HepG2 (cell line): Measurements from ENCODE around the gene INTS7. TPM values are rescaled to one million over a fixed set of nuclear protein-coding genes. Genes with fewer than 3 reads are reported as not detected.

ENCODE experiments used
- ARID4A ChIP-seq: sonication (generic); formaldehyde crosslinking; IDR thresholded peaks from 2 replicates; pipeline ENCODE4 v1.5.0; 2020; ENCODE audit warnings: mild to moderate bottlenecking, missing genetic modification reagents, borderline replicate concordance
- ARID5B ChIP-seq: IDR thresholded peaks from 2 replicates; pipeline ENCODE4 v1.4.0; 2020; ENCODE audit warnings: mild to moderate bottlenecking, missing genetic modification reagents
- ARNT ChIP-seq: fragments of 450-650 bp; IDR thresholded peaks from 2 replicates; pipeline ENCODE4 v1.6.1; 2017
- ATF7 ChIP-seq, 2 experiments: fragments of 450-650 bp in 1 of 2; sonication (generic) in 1 of 2; formaldehyde crosslinking in 1 of 2; IDR thresholded peaks; 2 replicates each; pipeline versions ENCODE4 v1.4.0 to v1.6.1; 2016 to 2020; ENCODE audit warnings: antibody characterized with exemption in 1 of 2, mild to moderate bottlenecking in 1 of 2, missing genetic modification reagents in 1 of 2
- CENPBD1 ChIP-seq: sonication (generic); formaldehyde crosslinking; IDR thresholded peaks from 2 replicates; pipeline ENCODE4 v1.8.0; 2022; ENCODE audit warnings: missing genetic modification reagents, low read depth, mild to moderate bottlenecking, borderline replicate concordance
- ISL2 ChIP-seq: sonication (generic); formaldehyde crosslinking; IDR thresholded peaks from 2 replicates; pipeline ENCODE4 v1.5.0; 2020; ENCODE audit warnings: missing genetic modification reagents
- KDM2A ChIP-seq: sonication (generic); formaldehyde crosslinking; IDR thresholded peaks from 2 replicates; pipeline ENCODE4 v1.4.0; 2020; ENCODE audit warnings: low read depth, missing genetic modification reagents, borderline replicate concordance
- KDM6A ChIP-seq: IDR thresholded peaks from 2 replicates; pipeline ENCODE4 v1.6.1; 2016; ENCODE audit warnings: low read depth
- MNT ChIP-seq: fragments of 450-650 bp; IDR thresholded peaks from 2 replicates; pipeline ENCODE4 v1.6.1; 2016
- RARA ChIP-seq: IDR thresholded peaks from 2 replicates; pipeline ENCODE4 v1.6.1; 2016; ENCODE audit warnings: missing genetic modification reagents, missing compliant biosample characterization
- SALL1 ChIP-seq: sonication (generic); formaldehyde crosslinking; IDR thresholded peaks from 2 replicates; pipeline ENCODE4 v1.8.0; 2022; ENCODE audit warnings: mild to moderate bottlenecking, missing genetic modification reagents
- SMC3 ChIP-seq: IDR thresholded peaks from 2 replicates; pipeline ENCODE4 v1.6.1; 2011; ENCODE audit warnings: low read length, improper control_type of control experiment
- TARDBP ChIP-seq: sonication (generic); formaldehyde crosslinking; IDR thresholded peaks from 2 replicates; pipeline ENCODE4 v1.8.0; 2022; ENCODE audit warnings: mild to moderate bottlenecking, missing genetic modification reagents
- U2AF1 ChIP-seq: fragments of 200-400 bp; formaldehyde crosslinking; optimal IDR thresholded peaks from 2 replicates; pipeline ENCODE3; 2017; ENCODE audit warnings: mild to moderate bottlenecking, low read depth, low read length
- ZFX ChIP-seq: sonication (generic); formaldehyde crosslinking; IDR thresholded peaks from 2 replicates; pipeline ENCODE4 v1.4.0; 2020; ENCODE audit warnings: mild to moderate bottlenecking, low read depth, missing genetic modification reagents, moderate library complexity
- ZNF567 ChIP-seq: sonication (generic); formaldehyde crosslinking; IDR thresholded peaks from 2 replicates; pipeline ENCODE4 v1.8.1; 2023; ENCODE audit warnings: mild to moderate bottlenecking, missing genetic modification reagents, borderline replicate concordance
- ZNF644 ChIP-seq: IDR thresholded peaks from 2 replicates; pipeline ENCODE4 v1.6.1; 2016; ENCODE audit warnings: low read depth
- ZNF678 ChIP-seq: sonication (generic); formaldehyde crosslinking; IDR thresholded peaks from 2 replicates; pipeline ENCODE4 v1.4.0; 2020; ENCODE audit warnings: mild to moderate bottlenecking, missing genetic modification reagents
- ZNF772 ChIP-seq: sonication (generic); formaldehyde crosslinking; IDR thresholded peaks from 2 replicates; pipeline ENCODE4 v1.5.0; 2020; ENCODE audit warnings: mild to moderate bottlenecking, missing genetic modification reagents
- ZSCAN9 ChIP-seq: IDR thresholded peaks from 2 replicates; pipeline ENCODE4 v1.6.1; 2016; ENCODE audit warnings: borderline replicate concordance
- polyA plus RNA-seq, 8 experiments: library from polyadenylated mRNA; depleted of rRNA in 3 of 8; stranded (reverse) in 7 of 8; unstranded in 1 of 8; fragments of >200 nt; fragmentation: Illumina TruSeq in 4 of 8; extraction: Trizol in 4 of 8; gene quantifications; 2 replicates each; pipeline versions ENCODE4 v1.2.1 to v1.2.3, GENCODE V29; 2011 to 2016; ENCODE audit warnings: low read depth in 4 of 8, missing spikeins in 1 of 8, mixed read lengths in 1 of 8; ENCODE audit not compliant: insufficient read depth in 1 of 8
- total RNA-seq, 5 experiments: library from RNA; depleted of rRNA; stranded (reverse); fragments of >200 nt; fragmentation: Illumina TruSeq; extraction: Trizol; gene quantifications; 2 replicates each; pipeline ENCODE4 v1.2.3, GENCODE V29; 2016; ENCODE audit warnings: low read depth in 1 of 5

INTS7 gene
- total and polyA plus RNA-seq, 2 of the 13 experiments (the other 11 are each of a cell fraction or from before 2014, with no cell fraction given), result 18.3 to 22.4 TPM

- peak; percentile 99 for TF ChIP-seq SMC3
- peak; percentile 42; the same call in 1 of the 2 replicates for TF ChIP-seq TARDBP (CRISPR knock-in tag)
- peak; percentile 83 for TF ChIP-seq SALL1 (CRISPR knock-in tag)
- TF ChIP-seq ZFX (CRISPR knock-in tag), result peak; percentile 28; the same call in 1 of the 2 replicates
- TF ChIP-seq ARID4A, result peak; percentile 50; the same call in 1 of the 2 replicates
- TF ChIP-seq ZNF678 (CRISPR knock-in tag), result no peak
- TF ChIP-seq ISL2 (CRISPR knock-in tag), result peak; percentile 19; the same call in 1 of the 2 replicates
- no peak for TF ChIP-seq ATF7 (IDR thresholded peaks at IDR 0.05)
- peak; percentile 32; the same call in 1 of the 2 replicates for TF ChIP-seq ATF7 (CRISPR knock-in tag; IDR thresholded peaks at IDR 0.05)
- TF ChIP-seq MNT, result no peak
- peak; percentile 82 for TF ChIP-seq KDM2A (CRISPR knock-in tag)
- peak; percentile 87 for TF ChIP-seq ZNF644 (CRISPR knock-in tag)
- no peak for TF ChIP-seq U2AF1
- TF ChIP-seq RARA, result peak; percentile 70
- no peak for TF ChIP-seq CENPBD1 (CRISPR knock-in tag)
- TF ChIP-seq ARID5B, result peak; percentile 88
- TF ChIP-seq ARNT, result no peak
- TF ChIP-seq ZNF567 (CRISPR knock-in tag), result 0 out of 2 replicates have a peak, but pooled peaks have one; percentile 58
- TF ChIP-seq ZSCAN9, result peak; percentile 81; the same call in 1 of the 2 replicates
- 0 out of 2 replicates have a peak, but pooled peaks have one; percentile 18 for TF ChIP-seq KDM6A
- TF ChIP-seq ZNF772 (CRISPR knock-in tag), result peak; percentile 11; the same call in 1 of the 2 replicates
These were observed 90.4 kb downstream of the INTS7 start (continued) for GRCh38 chr1:211944733-211945500.
